HG02571 (cell line): ENCODE results near the gene PDGFRB.

Experiments used
- ATAC-seq: cut with Tn5 transposase; IDR thresholded peaks from one replicate; pipeline ENCODE4 v1.9.1; 2021; ENCODE audit warnings: mild to moderate bottlenecking, moderate library complexity; ENCODE audit not compliant: unreplicated experiment

The PDGFRB gene

GRCh38 chr5:150155258-150156026, at the start of gene PDGFRB:
TSS of gene PDGFRB (minus strand) at chr5:150155845. CDS start at chr5:150137047, 18,798 bp downstream.
- no peak for ATAC-seq

- ATAC-seq = no peak
Observed at GRCh38 chr5:150204590-150204960, 48.9 kb upstream of the PDGFRB start.

GRCh38 chr5:150203832-150204589, 48.4 kb upstream of the PDGFRB start:
- ATAC-seq = no peak

- no peak for ATAC-seq
Observed at GRCh38 chr5:150202501-150202900, 46.9 kb upstream of the PDGFRB start.

- no peak for ATAC-seq
Observed at GRCh38 chr5:150197476-150197875, 41.8 kb upstream of the PDGFRB start.

- no peak for ATAC-seq
Observed at GRCh38 chr5:150196986-150197385, 41.3 kb upstream of the PDGFRB start.

- no peak for ATAC-seq
Observed at GRCh38 chr5:150196514-150196913, 40.9 kb upstream of the PDGFRB start.

GRCh38 chr5:150195736-150196485, 40.3 kb upstream of the PDGFRB start:
- no peak for ATAC-seq

- ATAC-seq = no peak
Observed at GRCh38 chr5:150192462-150192861, 36.8 kb upstream of the PDGFRB start.

GRCh38 chr5:150190987-150191386, 35.3 kb upstream of the PDGFRB start:
- no peak for ATAC-seq

GRCh38 chr5:150190503-150190979, 34.9 kb upstream of the PDGFRB start:
- ATAC-seq = no peak

GRCh38 chr5:150189728-150190502, 34.3 kb upstream of the PDGFRB start, which contains the start of gene SLC6A7:
TSS of gene SLC6A7 (plus strand) at chr5:150190062. CDS start at chr5:150190328, 266 bp downstream.
- ATAC-seq = no peak

- ATAC-seq = no peak
Observed at GRCh38 chr5:150189326-150189725, 33.7 kb upstream of the PDGFRB start.

- no peak for ATAC-seq
Observed at GRCh38 chr5:150188146-150188842, 32.6 kb upstream of the PDGFRB start.

GRCh38 chr5:150186897-150187296, 31.3 kb upstream of the PDGFRB start:
- ATAC-seq = no peak

GRCh38 chr5:150186137-150186536, 30.5 kb upstream of the PDGFRB start:
- no peak for ATAC-seq

- ATAC-seq = no peak
Observed at GRCh38 chr5:150184990-150185912, 29.6 kb upstream of the PDGFRB start.

- ATAC-seq = no peak
Observed at GRCh38 chr5:150184006-150184405, 28.4 kb upstream of the PDGFRB start.

GRCh38 chr5:150183436-150183835, 27.8 kb upstream of the PDGFRB start:
- no peak for ATAC-seq
